A673 (cell line): ENCODE results near the gene VRK2.

Source experiments
- CTCF ChIP-seq: fragments of 300-800, 200-600 bp; sonication (generic); conservative IDR thresholded peaks from 2 replicates; pipeline ENCODE4 v1.5.1; 2017; ENCODE audit warnings: low read depth, mild to moderate bottlenecking, antibody characterized with exemption, low read length, moderate library complexity, mixed read lengths
- EZH2 ChIP-seq: fragments of 200-600 bp; sonication (generic); IDR thresholded peaks from 2 replicates; pipeline ENCODE4 v1.6.1; 2017; ENCODE audit warnings: borderline replicate concordance, low read depth, mild to moderate bottlenecking, mixed read lengths, antibody characterized with exemption, low read length; ENCODE audit not compliant: poor library complexity, severe bottlenecking

- TF ChIP-seq EZH2 (no peak), CTCF (no peak)
These were observed 157.8 kb downstream of the VRK2 start for GRCh38 chr2:58204195-58204959.
